Astrocyte of the cerebellum (primary cell): ENCODE measurements around the gene MZT2A.
"Not testable (repeated sequence)": the region's sequence is repeated elsewhere in the genome, so short reads cannot be mapped to it uniquely, and the experiment has no call there.

Experiments used
- DNase-seq: peaks from one replicate; pipeline ENCODE4 v3.0.0-alpha.2; 2011; ENCODE audit warnings: low read depth
- H3K4me3 ChIP-seq: 2 replicates; pipeline ENCODE4 v1.5.1; 2011; ENCODE audit warnings: mild to moderate bottlenecking, low read depth, low read length, moderate library complexity
- in situ Hi-C: cut with HindIII; loops from 2 replicates; pipeline ENCODE4 v1.10.0; 2017; ENCODE audit warnings: low sequenced_read_pairs
- TF ChIP-seq, protein P1 (sequence below): IDR thresholded peaks from 2 replicates; pipeline ENCODE4 v1.5.1; 2012; ENCODE audit warnings: low read length, low read depth, moderate library complexity, mild to moderate bottlenecking; ENCODE audit errors: missing control alignments

MZT2A gene

GRCh38 chr2:131475831-131476230 lies 16.4 kb downstream of the MZT2A start, which contains the start of gene TUBA3D:
TSS of gene TUBA3D (plus strand) at chr2:131476119. CDS start at chr2:131476200, 81 bp downstream.
- TF ChIP-seq, protein P1, sequence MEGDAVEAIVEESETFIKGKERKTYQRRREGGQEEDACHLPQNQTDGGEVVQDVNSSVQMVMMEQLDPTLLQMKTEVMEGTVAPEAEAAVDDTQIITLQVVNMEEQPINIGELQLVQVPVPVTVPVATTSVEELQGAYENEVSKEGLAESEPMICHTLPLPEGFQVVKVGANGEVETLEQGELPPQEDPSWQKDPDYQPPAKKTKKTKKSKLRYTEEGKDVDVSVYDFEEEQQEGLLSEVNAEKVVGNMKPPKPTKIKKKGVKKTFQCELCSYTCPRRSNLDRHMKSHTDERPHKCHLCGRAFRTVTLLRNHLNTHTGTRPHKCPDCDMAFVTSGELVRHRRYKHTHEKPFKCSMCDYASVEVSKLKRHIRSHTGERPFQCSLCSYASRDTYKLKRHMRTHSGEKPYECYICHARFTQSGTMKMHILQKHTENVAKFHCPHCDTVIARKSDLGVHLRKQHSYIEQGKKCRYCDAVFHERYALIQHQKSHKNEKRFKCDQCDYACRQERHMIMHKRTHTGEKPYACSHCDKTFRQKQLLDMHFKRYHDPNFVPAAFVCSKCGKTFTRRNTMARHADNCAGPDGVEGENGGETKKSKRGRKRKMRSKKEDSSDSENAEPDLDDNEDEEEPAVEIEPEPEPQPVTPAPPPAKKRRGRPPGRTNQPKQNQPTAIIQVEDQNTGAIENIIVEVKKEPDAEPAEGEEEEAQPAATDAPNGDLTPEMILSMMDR: no peak
- H3K4me3 ChIP-seq: no peak within 1 kb of the TSS
- no peak for DNase-seq
- in situ Hi-C loops: no loop called here

- DNase-seq, in situ Hi-C loops, H3K4me3 ChIP-seq: not testable (repeated sequence)
Observed at GRCh38 chr2:131473266-131473665, 18.9 kb downstream of the MZT2A start.

DNA sequence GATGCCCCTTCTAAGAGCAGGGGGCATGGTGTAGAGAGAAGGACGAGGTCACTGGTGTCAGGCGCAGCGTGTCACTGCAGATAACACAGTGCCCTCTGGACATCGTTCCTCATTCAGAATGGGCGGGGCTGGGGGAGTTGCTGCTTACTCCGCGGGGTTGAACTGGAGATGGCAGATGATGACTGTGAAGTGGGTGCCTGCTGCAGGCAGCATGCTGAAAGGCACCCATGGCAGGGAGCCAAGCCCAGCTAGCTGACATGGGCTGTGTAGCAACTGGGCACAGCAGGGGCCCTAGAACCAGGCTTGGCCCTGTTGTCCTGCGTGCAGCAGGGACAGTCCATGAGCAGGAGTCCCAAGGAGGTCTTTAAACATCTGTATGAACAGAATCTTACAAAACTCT lies 20.6 kb downstream of the MZT2A start:
- DNase-seq, in situ Hi-C loops: not testable (repeated sequence)

DNA sequence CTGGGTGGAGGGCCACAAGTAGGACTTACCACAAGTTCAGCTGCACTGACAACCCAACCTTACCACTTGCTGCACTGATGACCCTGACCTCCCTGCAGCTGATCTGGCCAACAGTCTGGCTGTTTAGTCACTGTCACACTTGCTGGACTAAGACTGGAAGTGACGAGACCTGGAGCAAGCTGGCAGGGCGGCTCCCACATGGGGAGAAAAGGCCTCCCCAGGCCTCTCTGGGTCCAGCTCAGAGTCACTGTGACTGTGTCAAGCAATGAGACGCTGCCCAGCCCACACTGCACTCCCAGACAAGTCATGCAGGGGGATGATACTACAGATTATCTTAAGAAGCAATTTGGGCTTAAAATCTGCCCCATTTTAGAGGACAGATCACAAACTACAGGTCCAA lies 21.3 kb downstream of the MZT2A start:
- H3K4me3 ChIP-seq, in situ Hi-C loops, DNase-seq: not testable (repeated sequence)

More for the DNA sequence above, 20.6 kb downstream of the MZT2A start:
- H3K4me3 ChIP-seq: not testable (repeated sequence)

- in situ Hi-C loops, H3K4me3 ChIP-seq, DNase-seq: not testable (repeated sequence)
Observed at GRCh38 chr2:131467722-131468121, 24.5 kb downstream of the MZT2A start.

DNA sequence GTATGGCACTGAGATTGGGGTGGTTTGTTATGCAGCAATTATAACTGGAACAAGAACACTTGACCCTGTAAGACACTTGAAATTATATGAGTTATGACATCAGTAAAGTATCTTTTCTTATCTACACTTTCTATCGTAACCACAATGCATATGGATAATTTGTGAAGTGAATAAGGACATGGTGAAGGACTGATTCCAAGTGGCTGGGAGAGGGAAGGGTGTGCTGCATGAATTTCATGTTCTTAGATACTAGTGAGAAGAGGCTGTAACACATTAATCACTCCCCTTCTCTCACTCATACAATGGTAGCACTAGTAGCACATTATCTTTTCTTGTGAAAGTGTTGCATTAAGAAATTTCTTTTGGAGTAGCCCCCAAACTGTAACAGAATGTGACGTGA lies 37.3 kb downstream of the MZT2A start:
- H3K4me3 ChIP-seq, DNase-seq, in situ Hi-C loops: not testable (repeated sequence)

DNA sequence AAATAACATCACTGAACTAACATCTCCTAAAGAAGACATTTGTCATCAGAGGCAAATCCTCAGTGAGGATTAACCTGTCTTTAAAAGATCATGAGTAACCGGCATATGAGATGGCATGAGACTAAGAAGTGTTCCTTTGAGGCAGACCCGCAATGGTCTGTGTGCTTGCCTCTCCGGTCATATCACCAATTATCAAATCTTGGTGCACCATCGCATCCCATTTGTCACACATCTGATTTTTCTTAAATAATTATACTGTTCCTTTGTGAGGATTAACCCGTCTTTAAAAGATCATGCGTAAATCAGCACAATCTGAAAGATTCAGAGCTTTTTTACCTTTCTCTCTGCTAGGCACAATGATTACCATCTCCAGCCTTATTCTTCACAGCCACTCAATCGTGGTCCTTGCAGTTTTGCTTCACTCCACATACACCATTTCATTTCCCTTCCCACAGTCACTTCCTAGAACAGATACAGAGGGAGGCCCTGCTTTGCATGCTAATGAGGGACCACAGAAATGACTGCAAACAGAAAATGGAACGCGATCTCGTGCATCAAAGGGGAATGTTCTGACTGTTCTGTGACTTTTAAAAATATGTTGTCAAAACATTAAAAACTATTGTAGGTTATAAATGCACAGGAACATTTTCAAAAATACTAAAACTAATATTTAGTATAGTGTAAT lies 40.8 kb downstream of the MZT2A start:
- DNase-seq, in situ Hi-C loops, H3K4me3 ChIP-seq: not testable (repeated sequence)

- in situ Hi-C loops: not testable (repeated sequence)
Observed at GRCh38 chr2:131447981-131448380, 44.2 kb downstream of the MZT2A start.

GRCh38 chr2:131445896-131446295 lies 46.3 kb downstream of the MZT2A start:
- TF ChIP-seq, protein P1: no peak
- no peak for DNase-seq
- H3K4me3 ChIP-seq: no peak overlapping the region
- in situ Hi-C loops: no loop called here

More at GRCh38 chr2:131447981-131448380, 44.2 kb downstream of the MZT2A start:
- H3K4me3 ChIP-seq, DNase-seq: not testable (repeated sequence)

DNA sequence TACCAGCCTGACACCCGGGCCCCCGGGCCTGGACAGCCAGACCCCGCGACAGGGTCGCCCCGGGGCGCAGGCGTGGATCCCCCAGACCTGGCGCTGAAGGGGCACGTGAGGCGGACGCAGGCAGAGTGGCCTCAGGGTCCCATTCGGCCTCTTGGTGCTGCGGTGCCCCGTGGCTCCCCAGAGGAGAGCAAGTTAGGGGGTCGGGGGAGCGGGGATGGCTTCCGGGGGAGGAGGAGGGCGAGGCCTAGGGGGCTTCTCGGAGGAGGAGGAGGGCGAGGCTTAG lies 46.7 kb downstream of the MZT2A start:
- DNase-seq, in situ Hi-C loops, H3K4me3 ChIP-seq: not testable (repeated sequence)

GRCh38 chr2:131444736-131445514 lies 47.3 kb downstream of the MZT2A start:
- H3K4me3 ChIP-seq, DNase-seq, in situ Hi-C loops: not testable (repeated sequence)

DNA sequence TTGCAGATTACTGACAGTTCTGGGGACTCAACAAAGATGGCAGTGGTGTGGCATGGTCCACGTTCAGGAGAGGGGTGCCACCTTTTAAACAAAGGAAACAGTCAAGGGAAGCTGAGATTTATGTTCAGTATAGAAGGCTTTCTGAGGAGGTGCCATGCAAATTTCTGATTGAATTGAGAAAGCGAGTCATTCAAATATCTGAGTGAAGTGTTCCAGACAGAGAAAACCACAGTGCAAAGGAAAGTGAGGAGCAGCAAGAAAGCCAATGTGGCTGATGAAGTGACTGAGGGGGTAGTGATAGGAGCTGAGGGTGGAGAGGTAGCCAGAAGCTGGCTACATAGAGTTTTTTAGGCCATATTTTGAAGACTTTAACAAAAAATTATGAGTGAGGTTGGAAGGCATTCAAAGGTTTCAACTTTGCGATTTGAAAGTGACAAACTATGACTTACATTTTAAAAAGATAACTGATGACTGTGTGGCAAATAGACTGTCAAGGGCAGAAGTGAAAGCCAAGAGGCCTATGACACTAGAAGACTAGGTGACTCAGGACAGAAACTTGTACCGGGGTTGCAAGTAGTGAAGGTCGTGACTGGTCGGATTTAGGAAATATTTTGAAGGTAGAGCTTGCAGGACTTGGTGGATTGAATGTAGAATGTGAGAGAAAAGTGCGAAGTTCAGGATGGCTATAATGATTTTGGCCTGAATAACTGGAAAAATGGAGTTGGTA lies 51.3 kb downstream of the MZT2A start:
- in situ Hi-C loops, DNase-seq, H3K4me3 ChIP-seq: not testable (repeated sequence)
